GM18909 (cell line): ENCODE results near the gene LRRC15.
A peak's percentile ranks its signal among the peaks of the same experiment; 100 is the strongest.

Experiments
- ATAC-seq: cut with Tn5 transposase; IDR thresholded peaks from one replicate; pipeline ENCODE4 v1.9.1; 2021; ENCODE audit warnings: mild to moderate bottlenecking; ENCODE audit not compliant: unreplicated experiment, poor library complexity

The LRRC15 gene

GRCh38 chr3:194365978-194366490, 3.5 kb downstream of the LRRC15 start:
- ATAC-seq, result no peak

GRCh38 chr3:194365526-194365925, 4.0 kb downstream of the LRRC15 start:
- no peak for ATAC-seq

GRCh38 chr3:194364652-194365434, 4.7 kb downstream of the LRRC15 start:
- ATAC-seq, result no peak

GRCh38 chr3:194364314-194364651, 5.3 kb downstream of the LRRC15 start:
- ATAC-seq, result no peak

- no peak for ATAC-seq
Measured at GRCh38 chr3:194360568-194360967, 9.0 kb downstream of the LRRC15 start.

DNA sequence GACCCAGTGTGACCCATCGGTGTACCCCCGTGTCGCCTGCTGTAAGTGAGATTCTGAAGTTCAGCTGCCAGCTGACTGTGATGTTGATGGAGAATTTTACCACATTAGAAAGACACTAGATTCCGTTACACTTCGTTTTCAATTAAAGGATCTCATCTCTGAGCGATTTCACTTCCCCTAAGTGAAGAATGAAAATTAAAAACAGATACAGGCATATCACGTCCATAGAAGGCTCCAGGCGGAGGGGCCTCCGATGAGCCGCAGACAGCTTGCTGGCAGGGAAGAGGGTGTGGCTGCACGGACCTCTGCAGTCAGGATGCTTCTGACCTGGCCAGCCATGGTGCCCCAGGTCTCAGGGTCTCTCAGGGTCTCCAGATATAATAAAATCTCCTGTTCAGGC, 11.9 kb downstream of the LRRC15 start:
- ATAC-seq, result no peak

DNA sequence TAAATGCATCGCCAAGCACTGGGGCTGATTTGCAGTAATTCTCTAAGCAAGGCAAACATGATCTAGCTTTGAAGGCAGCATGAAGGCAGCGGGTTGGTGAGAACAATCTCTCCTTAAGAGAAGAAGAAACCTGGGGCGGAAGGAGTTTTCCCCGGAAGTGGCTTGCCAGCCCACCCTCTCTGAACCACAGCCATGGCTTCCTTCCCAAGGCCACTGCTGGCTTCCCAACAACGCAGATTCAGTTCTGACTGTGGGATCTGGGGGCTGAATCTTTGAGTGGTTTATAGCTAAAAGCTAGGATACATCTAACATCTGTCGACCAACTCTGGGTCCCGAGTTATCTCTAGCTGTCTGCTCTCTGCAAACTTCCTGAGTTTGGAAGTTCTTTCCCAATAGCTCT, 14.2 kb downstream of the LRRC15 start:
- ATAC-seq, result no peak

GRCh38 chr3:194354315-194354714, 15.2 kb downstream of the LRRC15 start:
- ATAC-seq, result no peak

- ATAC-seq, result no peak
Measured at GRCh38 chr3:194352667-194353246, 16.8 kb downstream of the LRRC15 start.

- ATAC-seq, result no peak
Measured at GRCh38 chr3:194351952-194352536, 17.5 kb downstream of the LRRC15 start.

- no peak for ATAC-seq
Measured at GRCh38 chr3:194351080-194351672, 18.4 kb downstream of the LRRC15 start, which contains the start of gene CPN2. CPN2 (minus strand) TSS chr3:194351328; CDS start chr3:194342702, 8,626 bp downstream.

GRCh38 chr3:194350726-194351071, 18.8 kb downstream of the LRRC15 start:
- ATAC-seq, result no peak

DNA sequence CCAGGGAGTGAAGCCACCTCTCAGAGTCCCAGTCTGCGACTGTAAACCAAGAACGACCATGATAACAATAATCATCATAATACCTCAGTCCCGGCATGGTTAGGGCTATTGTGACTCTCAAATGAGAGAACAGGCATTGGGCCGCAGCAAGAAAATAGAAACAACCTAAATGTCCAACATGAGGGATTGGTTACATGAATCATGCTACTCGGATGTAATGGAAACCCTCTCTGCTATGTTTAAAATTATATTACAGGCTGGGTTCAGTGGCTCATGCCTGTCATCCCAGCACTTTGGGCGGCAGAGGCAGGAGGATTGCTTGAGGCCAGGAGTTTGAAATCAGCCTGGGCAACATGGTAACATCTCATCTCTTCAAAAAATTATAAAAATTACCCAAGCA, 21.2 kb downstream of the LRRC15 start:
- ATAC-seq, result no peak

- no peak for ATAC-seq
Measured at GRCh38 chr3:194346621-194347020, 22.9 kb downstream of the LRRC15 start.

- no peak for ATAC-seq
Measured at GRCh38 chr3:194346035-194346434, 23.5 kb downstream of the LRRC15 start.

- peak; percentile 50 for ATAC-seq
Measured at GRCh38 chr3:194344012-194344411, 25.5 kb downstream of the LRRC15 start.

GRCh38 chr3:194343561-194343893, 26.0 kb downstream of the LRRC15 start:
- no peak for ATAC-seq

- ATAC-seq, result no peak
Measured at GRCh38 chr3:194342861-194343560, 26.5 kb downstream of the LRRC15 start.

GRCh38 chr3:194340757-194341400, 28.7 kb downstream of the LRRC15 start:
- no peak for ATAC-seq

DNA sequence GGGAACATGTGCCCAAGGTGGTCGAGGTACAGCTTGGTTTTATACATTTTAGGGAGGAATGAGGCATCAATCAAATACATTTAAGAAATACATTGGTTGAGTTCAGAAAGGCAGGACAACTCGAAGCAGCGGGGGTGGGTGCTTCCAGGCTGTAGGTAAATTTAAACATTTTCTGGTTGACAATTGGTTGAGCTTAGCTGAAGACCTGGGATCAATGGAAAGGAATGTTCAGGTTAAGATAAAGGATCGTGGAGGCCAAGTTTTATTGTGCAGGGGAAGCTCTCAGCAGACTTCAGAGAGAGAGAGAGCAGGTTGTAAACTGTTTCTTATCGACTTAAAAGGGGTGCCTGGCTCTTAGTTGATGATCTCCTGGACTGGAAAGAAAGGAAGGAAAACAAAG, 29.7 kb downstream of the LRRC15 start:
- ATAC-seq, result no peak
